HK-2 (cell line): ENCODE measurements around the gene AAK1.
"Not testable (repeated sequence)": the region's sequence is repeated elsewhere in the genome, so short reads cannot be mapped to it uniquely, and the experiment has no call there.

Experiments
- DNase-seq: peaks from one replicate; pipeline ENCODE4 v3.0.0-alpha.2; 2018; ENCODE audit not compliant: unreplicated experiment

Gene AAK1

GRCh38 chr2:69572641-69573040, 70.9 kb downstream of the AAK1 start:
- no peak for DNase-seq

- DNase-seq, result no peak
Observed at GRCh38 chr2:69571189-69571588, 72.3 kb downstream of the AAK1 start.

- no peak for DNase-seq
Observed at GRCh38 chr2:69570474-69570873, 73.1 kb downstream of the AAK1 start.

- no peak for DNase-seq
Observed at GRCh38 chr2:69567909-69568300, 75.6 kb downstream of the AAK1 start.

GRCh38 chr2:69567157-69567908, 76.2 kb downstream of the AAK1 start:
- DNase-seq, result no peak

- no peak for DNase-seq
Observed at GRCh38 chr2:69566669-69567068, 76.9 kb downstream of the AAK1 start.

- DNase-seq, result peak; percentile 47
Observed at GRCh38 chr2:69565431-69565839, 78.1 kb downstream of the AAK1 start.

- DNase-seq, result no peak
Observed at GRCh38 chr2:69564604-69565003, 78.9 kb downstream of the AAK1 start.

- no peak for DNase-seq
Observed at GRCh38 chr2:69563021-69563420, 80.5 kb downstream of the AAK1 start.

GRCh38 chr2:69561101-69561500, 82.4 kb downstream of the AAK1 start:
- DNase-seq, result no peak

- DNase-seq, result no peak
Observed at GRCh38 chr2:69560147-69560482, 83.4 kb downstream of the AAK1 start.

- DNase-seq, result no peak
Observed at GRCh38 chr2:69559442-69560146, 83.9 kb downstream of the AAK1 start.

- DNase-seq, result no peak
Observed at GRCh38 chr2:69556008-69556407, 87.5 kb downstream of the AAK1 start.

- DNase-seq, result no peak
Observed at GRCh38 chr2:69554981-69555380, 88.6 kb downstream of the AAK1 start.

- no peak for DNase-seq
Observed at GRCh38 chr2:69554568-69554967, 89.0 kb downstream of the AAK1 start.

- DNase-seq, result no peak
Observed at GRCh38 chr2:69553991-69554390, 89.5 kb downstream of the AAK1 start.

- DNase-seq, result not testable (repeated sequence)
Observed at GRCh38 chr2:69550511-69550910, 93.0 kb downstream of the AAK1 start.

- no peak for DNase-seq
Observed at GRCh38 chr2:69549421-69549820, 94.1 kb downstream of the AAK1 start.

- DNase-seq, result no peak
Observed at GRCh38 chr2:69547984-69548715, 95.4 kb downstream of the AAK1 start.

- DNase-seq, result no peak
Observed at GRCh38 chr2:69546646-69547045, 96.9 kb downstream of the AAK1 start.

GRCh38 chr2:69545477-69545932, 98.0 kb downstream of the AAK1 start:
- DNase-seq, result no peak

- DNase-seq, result no peak
Observed at GRCh38 chr2:69544951-69545350, 98.6 kb downstream of the AAK1 start.

- no peak for DNase-seq
Observed at GRCh38 chr2:69539549-69539908, 104.0 kb downstream of the AAK1 start.
